Measurements from ENCODE around the gene FAM25A. TPM values are rescaled to one million over a fixed set of nuclear protein-coding genes. Genes with fewer than 3 reads are reported as not detected.

Gene FAM25A
- total RNA-seq, 2 donors from 2014 or later = not detected

DNA sequence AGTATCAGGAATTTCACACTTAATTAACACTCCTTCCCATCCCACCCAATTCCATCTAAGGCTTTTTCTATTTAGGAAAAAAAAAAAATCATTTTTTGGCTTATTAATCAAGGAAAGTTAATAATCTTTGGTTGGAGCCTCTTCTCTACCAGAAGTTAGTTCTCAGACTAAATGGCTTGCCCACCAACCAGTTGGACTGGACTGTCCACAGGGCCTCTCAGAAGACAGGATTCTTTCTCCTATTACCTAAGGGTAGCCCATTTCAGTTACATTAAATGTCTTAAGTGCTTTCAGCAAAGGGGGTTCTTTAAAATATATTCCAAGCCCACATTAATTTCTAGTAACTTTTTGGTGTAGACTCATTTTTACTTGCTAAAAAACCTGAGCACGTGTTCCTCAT, 39.3 kb downstream of the FAM25A start:
- TF ChIP-seq, protein P1, sequence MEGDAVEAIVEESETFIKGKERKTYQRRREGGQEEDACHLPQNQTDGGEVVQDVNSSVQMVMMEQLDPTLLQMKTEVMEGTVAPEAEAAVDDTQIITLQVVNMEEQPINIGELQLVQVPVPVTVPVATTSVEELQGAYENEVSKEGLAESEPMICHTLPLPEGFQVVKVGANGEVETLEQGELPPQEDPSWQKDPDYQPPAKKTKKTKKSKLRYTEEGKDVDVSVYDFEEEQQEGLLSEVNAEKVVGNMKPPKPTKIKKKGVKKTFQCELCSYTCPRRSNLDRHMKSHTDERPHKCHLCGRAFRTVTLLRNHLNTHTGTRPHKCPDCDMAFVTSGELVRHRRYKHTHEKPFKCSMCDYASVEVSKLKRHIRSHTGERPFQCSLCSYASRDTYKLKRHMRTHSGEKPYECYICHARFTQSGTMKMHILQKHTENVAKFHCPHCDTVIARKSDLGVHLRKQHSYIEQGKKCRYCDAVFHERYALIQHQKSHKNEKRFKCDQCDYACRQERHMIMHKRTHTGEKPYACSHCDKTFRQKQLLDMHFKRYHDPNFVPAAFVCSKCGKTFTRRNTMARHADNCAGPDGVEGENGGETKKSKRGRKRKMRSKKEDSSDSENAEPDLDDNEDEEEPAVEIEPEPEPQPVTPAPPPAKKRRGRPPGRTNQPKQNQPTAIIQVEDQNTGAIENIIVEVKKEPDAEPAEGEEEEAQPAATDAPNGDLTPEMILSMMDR (IDR thresholded peaks at IDR 0.05) = no peak
- Histone ChIP-seq H3K4me1 (ENCODE audit: control insufficient read depth in 1 of 2, low read depth in 2 of 2) (no peaks in the 10 kb centered on the region), H3K9me3 (no peaks in the 10 kb centered on the region), H3K27ac (no peak overlapping the region), H3K4me3 (no peak overlapping the region), H3K36me3 (peaks cover 60% of the 10 kb centered on the region), H3K27me3 (replicated peaks; ENCODE audit: insufficient read depth) (no peaks in the 10 kb centered on the region)
- DNase-seq (ENCODE audit: low spot score) (no peak), ATAC-seq (ENCODE audit: insufficient number of reproducible peaks, low FRiP score, low read depth) (no peak)

DNA sequence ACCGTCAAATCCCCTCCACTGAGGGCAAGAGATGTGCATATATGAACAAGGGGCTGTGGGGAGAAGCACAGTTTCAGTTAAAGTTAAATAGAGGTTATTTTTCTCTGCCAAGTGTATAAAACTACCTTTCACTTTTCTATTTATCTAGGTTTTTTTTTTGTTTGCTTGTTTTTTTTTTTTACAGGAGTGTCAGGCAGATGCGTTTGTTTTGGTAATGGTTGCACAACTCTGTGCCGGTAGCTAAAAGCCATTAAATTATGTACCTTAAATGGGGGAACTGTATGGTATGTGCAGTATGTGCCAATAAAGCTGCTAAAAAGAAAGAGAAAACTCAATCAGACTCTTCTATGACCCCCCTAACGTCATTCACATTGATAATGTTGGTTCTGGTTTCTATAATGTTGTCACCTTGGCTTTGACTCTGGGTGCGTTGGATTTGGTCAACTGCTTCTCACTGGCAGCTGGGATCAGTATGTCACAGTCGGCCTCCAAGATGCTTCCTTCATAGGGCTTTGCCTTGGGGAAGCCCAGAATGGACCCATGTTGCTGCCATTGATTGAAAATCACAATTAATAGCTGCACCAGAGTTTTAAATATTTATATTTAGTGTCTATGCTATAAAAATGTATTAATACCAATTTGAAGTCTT, 40.3 kb downstream of the FAM25A start:
- no peaks in the 10 kb centered on the region for H3K27me3 ChIP-seq (replicated peaks; ENCODE audit: insufficient read depth)
- H3K4me1 ChIP-seq (ENCODE audit: control insufficient read depth in 1 of 2, low read depth in 2 of 2) = no peaks in the 10 kb centered on the region
- H3K27ac ChIP-seq = no peak overlapping the region
- H3K9me3 ChIP-seq = no peaks in the 10 kb centered on the region
- H3K4me3 ChIP-seq = no peak overlapping the region
- DNase-seq (ENCODE audit: low spot score) = no peak
- H3K36me3 ChIP-seq = peaks cover 61% of the 10 kb centered on the region
- ATAC-seq (ENCODE audit: insufficient number of reproducible peaks, low FRiP score, low read depth) = no peak
- TF ChIP-seq, protein P1 (IDR thresholded peaks at IDR 0.05) = no peak

DNA sequence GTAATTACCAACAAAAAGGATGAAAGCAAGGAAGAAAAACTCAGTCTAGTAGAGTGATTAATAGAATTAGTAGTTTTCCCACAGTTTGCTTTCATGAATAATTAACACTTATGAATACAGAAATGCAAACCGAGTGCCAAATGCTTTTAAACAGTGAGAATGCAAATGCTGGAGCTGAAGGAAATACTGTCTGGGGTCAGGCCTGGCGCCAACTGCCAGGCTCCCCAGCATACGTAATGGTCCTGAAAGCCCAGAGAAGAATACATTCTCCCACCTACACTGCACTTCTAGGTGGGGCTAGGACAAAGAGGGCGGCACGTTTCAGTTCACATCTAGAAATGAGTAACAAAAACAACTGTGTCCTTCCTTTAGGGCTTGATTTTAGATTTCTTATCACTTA, 44.6 kb downstream of the FAM25A start:
- H3K27me3 ChIP-seq (replicated peaks; ENCODE audit: insufficient read depth) = no peaks in the 10 kb centered on the region
- no peak for DNase-seq (ENCODE audit: low spot score)
- H3K4me1 ChIP-seq (ENCODE audit: control insufficient read depth in 1 of 2, low read depth in 2 of 2) = no peaks in the 10 kb centered on the region
- no peak overlapping the region for H3K27ac ChIP-seq
- TF ChIP-seq, protein P1 (IDR thresholded peaks at IDR 0.05) = no peak
- no peaks in the 10 kb centered on the region for H3K9me3 ChIP-seq
- no peak overlapping the region for H3K4me3 ChIP-seq
- peaks cover 54% of the 10 kb centered on the region for H3K36me3 ChIP-seq
- no peak for ATAC-seq (ENCODE audit: insufficient number of reproducible peaks, low FRiP score, low read depth)

DNA sequence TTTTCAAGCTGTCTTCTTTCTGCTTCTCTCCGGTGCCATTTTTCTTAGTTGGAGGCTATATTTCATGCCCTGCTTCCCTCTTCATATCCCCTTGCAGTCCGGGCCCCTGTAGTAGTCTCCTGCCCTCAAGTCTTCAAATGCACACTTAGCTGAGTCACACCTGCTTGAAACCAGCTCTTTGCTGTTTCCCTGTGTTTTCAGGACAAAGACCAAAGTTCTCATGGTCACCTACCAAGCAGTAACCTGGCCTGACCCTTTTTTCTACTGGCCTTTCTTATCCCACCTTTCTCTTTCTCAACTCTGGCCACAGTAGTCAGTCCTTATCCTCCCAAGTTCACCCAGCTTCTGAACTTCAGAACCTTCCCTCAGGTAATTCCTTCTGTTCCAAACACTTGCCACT, 46.1 kb downstream of the FAM25A start:
- no peak overlapping the region for H3K27ac ChIP-seq
- no peaks in the 10 kb centered on the region for H3K9me3 ChIP-seq
- ATAC-seq (ENCODE audit: insufficient number of reproducible peaks, low FRiP score, low read depth) = no peak
- TF ChIP-seq, protein P1 (IDR thresholded peaks at IDR 0.05) = no peak
- H3K27me3 ChIP-seq (replicated peaks; ENCODE audit: insufficient read depth) = no peaks in the 10 kb centered on the region
- no peak for DNase-seq (ENCODE audit: low spot score)
- no peaks in the 10 kb centered on the region for H3K4me1 ChIP-seq (ENCODE audit: control insufficient read depth in 1 of 2, low read depth in 2 of 2)
- peaks cover 48% of the 10 kb centered on the region for H3K36me3 ChIP-seq
- no peak overlapping the region for H3K4me3 ChIP-seq

DNA sequence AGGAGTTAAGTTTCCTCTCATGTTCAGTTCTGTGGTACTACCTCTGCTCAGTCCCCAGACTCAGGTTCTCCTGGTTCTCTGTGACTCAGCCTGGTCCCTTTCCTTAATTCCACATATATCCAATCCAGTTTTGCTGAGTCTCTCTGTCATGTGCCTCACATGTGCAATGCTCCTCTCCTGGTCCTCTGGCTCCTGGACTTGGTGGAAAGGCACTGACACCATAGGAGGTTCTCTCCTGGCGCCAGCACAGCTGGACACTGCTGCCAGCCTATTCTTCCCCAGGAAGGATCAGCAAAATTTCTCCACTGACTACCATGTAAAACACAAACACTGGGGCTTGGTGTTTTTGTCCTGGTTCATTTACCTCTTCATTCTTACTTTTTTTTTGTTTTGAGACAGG, 46.8 kb downstream of the FAM25A start:
- ATAC-seq (ENCODE audit: insufficient number of reproducible peaks, low FRiP score, low read depth) (no peak), DNase-seq (ENCODE audit: low spot score) (no peak)
- no peaks in the 10 kb centered on the region for H3K9me3 ChIP-seq
- H3K27me3 ChIP-seq (replicated peaks; ENCODE audit: insufficient read depth) = no peaks in the 10 kb centered on the region
- TF ChIP-seq, protein P1 (IDR thresholded peaks at IDR 0.05) = no peak
- no peaks in the 10 kb centered on the region for H3K4me1 ChIP-seq (ENCODE audit: control insufficient read depth in 1 of 2, low read depth in 2 of 2)
- H3K27ac ChIP-seq = no peak overlapping the region
- H3K4me3 ChIP-seq = no peak overlapping the region
- H3K36me3 ChIP-seq = peaks cover 43% of the 10 kb centered on the region
